ENCODE data around the gene SIX4.

The SIX4 gene

GRCh38 chr14:60721326-60722106, 2.6 kb downstream of the SIX4 start:
- DNase-seq (ENCODE audit: low spot score) = no peak

DNA sequence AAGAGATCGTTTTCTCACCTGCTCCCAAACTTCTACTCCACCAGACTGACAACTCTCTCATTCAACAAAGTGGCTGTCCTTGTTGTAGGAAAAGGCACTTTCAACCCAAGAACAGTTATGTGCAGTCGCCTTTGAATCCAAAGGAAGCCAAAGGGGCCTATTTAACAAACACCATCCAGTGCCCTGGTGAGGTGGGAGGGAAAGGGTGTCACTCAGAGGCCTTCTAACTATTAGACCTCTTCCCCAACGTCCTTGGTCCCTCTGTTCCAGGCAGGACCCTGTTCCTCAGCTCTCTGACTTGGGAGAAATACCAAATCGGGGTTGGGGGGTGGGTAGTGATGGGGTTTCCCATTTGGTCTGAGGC, 3.2 kb downstream of the SIX4 start:
- no peak for DNase-seq (ENCODE audit: low spot score)

DNA sequence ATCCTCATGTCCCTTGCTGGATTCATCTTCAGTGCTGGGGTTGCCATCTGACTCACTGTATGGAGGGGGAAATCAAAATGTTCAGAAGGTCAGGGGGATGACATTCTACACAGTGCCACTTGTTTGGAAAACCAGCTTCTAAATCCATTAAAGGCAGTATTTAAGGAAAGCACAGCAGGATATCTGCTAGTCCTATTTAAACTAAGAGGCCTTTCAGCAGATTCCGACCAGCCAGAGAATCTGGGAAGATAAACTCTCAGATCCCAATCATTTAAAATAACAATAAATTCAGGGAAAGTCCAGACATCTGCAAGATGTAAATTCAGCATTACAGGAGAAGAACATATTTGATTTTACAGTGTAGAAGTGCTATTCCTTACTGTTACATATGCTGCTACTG, 3.8 kb downstream of the SIX4 start:
- no peak for DNase-seq (ENCODE audit: low spot score)

DNA sequence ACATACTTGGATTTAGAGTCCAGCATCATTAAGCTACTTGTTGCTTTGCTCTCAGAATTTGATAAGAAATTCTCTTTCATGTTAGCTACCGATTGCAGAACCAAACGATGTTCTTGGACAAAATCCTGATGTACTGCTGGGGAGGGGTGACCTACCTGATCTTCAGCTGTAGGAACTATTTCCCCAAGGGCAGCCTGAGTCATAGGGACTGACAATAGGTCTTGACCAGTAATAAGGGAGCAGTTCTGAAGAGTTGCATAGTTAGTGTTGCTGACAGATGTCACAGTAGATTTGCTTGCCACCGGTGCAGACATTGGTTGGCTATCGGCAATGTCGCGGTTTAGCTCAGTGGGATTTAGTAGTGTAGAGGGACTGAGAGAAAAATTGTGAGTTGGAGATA, 10.6 kb downstream of the SIX4 start:
- DNase-seq (ENCODE audit: low spot score) = no peak

DNA sequence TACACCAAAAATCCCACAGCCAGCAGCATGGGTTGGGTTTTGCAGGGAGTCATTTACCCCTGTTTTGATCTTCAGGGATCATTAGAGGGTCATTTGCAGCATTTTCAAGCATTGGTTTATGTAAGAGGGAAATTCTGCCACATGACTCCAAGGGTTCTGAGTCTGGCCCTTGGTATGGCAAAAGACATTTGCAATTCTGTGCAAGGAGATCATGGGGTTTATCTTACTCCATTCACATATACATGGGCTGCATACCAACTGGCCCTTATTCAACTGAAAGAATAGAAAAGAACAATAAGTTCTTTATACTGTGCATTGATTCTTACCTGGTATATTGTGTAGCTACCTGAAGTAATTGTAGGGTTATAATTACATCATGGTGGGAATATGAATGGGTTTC, 13.7 kb downstream of the SIX4 start:
- DNase-seq (ENCODE audit: low spot score) = no peak

- DNase-seq (ENCODE audit: low spot score) = no peak
These were observed 16.3 kb downstream of the SIX4 start for GRCh38 chr14:60707858-60708257.

GRCh38 chr14:60705100-60705499, 19.1 kb downstream of the SIX4 start:
- no peak for DNase-seq (ENCODE audit: low spot score)

- DNase-seq (ENCODE audit: low spot score) = no peak
These were observed 23.6 kb downstream of the SIX4 start for GRCh38 chr14:60700598-60700997.

DNA sequence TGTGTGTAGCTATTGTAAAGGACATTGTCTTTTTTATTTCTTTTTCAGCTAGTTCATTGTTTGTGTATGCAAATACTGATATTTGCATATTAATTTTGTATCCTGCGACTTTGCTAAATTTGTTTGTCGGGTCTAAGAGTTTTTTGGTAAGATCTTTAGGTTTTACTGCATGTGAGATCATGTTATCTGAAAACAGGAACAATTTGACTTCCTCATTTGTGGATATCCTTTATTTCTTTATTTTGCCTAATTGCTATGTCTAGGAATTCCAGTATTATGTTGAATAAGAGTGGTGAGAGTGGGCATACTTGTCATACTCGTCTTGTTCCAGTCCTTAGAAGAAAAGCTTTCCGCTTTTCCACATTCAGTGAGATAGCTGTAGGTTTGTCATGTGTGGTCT, 28.8 kb downstream of the SIX4 start:
- no peak for DNase-seq (ENCODE audit: low spot score)

GRCh38 chr14:60691383-60692113, 32.6 kb downstream of the SIX4 start:
- no peak for DNase-seq (ENCODE audit: low spot score)

GRCh38 chr14:60686865-60687264, 37.3 kb downstream of the SIX4 start:
- no peak for DNase-seq (ENCODE audit: low spot score)

DNA sequence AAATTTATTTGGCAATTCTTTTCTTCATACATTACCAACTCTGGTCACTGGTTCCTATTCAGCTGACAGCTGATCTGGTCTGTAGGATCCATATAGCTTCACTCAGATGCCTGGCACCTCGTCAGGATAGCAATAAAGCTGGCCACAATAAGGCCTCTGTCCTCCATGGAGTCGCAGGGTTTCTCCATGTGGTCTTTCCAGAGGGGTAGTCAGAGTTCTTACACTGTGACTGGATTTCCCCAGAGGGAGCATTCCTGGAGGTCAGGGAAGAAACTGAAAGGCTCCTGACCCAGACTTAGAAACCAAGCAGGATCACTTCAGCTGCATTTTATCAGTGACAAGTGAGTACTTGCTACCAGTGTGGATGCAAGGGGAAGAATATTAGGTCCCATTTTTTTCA, 39.9 kb downstream of the SIX4 start:
- no peak for DNase-seq (ENCODE audit: low spot score)

- DNase-seq (ENCODE audit: low spot score) = no peak
These were observed 42.9 kb downstream of the SIX4 start for GRCh38 chr14:60681271-60681670.

DNA sequence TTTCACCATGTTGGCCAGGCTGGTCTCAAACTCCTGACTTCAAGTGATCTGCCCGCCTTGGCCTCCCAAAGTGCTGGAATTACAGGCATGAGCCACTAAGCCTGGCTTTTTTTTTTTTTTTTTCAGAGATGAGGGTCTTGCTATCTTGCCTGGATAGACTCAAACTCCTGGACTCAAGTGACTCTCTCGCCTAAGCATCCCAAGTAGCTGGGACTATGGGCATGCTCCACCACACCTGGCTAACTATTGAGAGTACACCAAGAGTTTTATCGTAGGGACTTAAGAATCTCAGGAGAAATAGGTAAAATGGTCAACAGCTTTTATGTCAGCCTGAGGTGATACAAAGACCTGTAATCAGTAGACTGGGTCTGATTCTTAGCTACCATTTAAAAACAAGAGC, 43.6 kb downstream of the SIX4 start:
- no peak for DNase-seq (ENCODE audit: low spot score)

- no peak for DNase-seq (ENCODE audit: low spot score)
These were observed 44.4 kb downstream of the SIX4 start for GRCh38 chr14:60679566-60680258.

DNA sequence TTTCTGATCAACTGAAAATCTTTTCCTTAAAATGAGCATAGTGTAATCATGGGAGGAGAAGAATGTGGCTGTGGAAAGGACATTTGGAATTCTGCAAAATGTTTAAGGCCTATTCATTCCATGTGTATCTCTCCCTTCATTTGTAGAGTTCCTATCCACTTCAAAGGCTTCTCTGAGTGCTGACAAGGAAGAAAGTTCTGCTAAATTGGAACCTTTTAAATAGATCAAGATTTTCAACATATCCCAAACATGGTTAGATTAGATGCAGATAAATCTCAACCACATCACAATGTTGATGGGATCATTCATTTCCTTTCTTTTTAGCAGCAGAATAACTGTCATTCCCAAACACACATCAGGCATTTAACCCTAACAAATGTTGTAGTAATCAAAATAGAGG, 46.5 kb downstream of the SIX4 start:
- DNase-seq (ENCODE audit: low spot score) = no peak

- DNase-seq (ENCODE audit: low spot score) = no peak
These were observed 53.2 kb downstream of the SIX4 start for GRCh38 chr14:60670989-60671388.

DNA sequence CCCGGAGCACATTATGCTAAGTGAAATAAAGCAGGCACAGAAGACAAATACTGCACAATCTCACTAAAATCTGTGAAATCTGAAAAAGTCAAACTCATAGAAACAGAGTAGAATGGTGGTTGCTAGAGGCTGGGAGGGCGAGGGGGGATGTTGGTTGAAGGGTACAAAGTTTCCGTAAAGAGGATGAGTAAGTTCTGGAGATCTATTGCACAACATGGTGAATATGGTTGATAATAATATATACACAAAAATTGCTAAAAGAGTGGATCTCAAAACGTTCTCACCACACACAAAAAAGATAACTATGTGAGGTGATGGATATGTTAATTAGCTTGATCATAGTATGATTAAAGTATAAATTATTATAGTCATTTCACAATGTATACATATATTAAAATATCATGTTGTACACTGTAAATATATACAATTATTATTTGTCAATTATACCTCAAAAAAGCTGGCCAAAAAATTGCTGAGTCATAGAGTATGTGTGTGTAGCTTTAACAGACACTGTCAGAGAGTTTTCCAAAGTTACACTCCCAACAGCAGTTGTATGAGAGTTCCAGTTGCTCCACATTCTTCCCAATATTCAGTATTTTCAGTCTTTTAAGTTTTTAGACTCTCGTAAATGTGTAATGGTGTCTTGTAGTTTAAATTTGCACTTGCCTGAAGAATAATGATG, 55.6 kb downstream of the SIX4 start:
- DNase-seq (ENCODE audit: low spot score) = no peak

DNA sequence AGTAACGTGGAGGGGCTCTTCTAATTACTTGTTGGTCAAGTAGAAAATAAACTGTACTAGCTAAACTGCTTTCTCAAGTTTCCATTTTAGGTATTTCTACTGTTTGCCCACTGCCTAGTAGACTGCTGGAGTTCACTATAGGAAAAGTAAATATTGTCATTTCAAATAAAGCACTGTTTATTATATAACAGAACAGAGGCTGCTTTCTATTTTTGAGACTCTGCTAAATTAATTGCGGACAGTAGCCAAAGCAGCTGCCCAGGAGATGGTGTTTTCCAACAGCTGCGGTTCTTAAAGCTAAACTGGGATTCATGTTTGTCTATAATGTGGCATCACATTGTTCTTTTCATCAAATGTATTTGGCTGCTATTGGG, 59.0 kb downstream of the SIX4 start:
- DNase-seq (ENCODE audit: low spot score) = no peak

GRCh38 chr14:60662982-60663381, 61.2 kb downstream of the SIX4 start:
- no peak for DNase-seq (ENCODE audit: low spot score)

GRCh38 chr14:60661721-60662120, 62.4 kb downstream of the SIX4 start:
- DNase-seq (ENCODE audit: low spot score) = no peak
